Endothelial cell of hepatic sinusoid (primary cell): ENCODE measurements around the gene PPTC7.

ENCODE experiments used
- in situ Hi-C: cut with HindIII; loops from 2 replicates; pipeline ENCODE4 v1.10.0; 2017; ENCODE audit warnings: low sequenced_read_pairs

Gene PPTC7

DNA sequence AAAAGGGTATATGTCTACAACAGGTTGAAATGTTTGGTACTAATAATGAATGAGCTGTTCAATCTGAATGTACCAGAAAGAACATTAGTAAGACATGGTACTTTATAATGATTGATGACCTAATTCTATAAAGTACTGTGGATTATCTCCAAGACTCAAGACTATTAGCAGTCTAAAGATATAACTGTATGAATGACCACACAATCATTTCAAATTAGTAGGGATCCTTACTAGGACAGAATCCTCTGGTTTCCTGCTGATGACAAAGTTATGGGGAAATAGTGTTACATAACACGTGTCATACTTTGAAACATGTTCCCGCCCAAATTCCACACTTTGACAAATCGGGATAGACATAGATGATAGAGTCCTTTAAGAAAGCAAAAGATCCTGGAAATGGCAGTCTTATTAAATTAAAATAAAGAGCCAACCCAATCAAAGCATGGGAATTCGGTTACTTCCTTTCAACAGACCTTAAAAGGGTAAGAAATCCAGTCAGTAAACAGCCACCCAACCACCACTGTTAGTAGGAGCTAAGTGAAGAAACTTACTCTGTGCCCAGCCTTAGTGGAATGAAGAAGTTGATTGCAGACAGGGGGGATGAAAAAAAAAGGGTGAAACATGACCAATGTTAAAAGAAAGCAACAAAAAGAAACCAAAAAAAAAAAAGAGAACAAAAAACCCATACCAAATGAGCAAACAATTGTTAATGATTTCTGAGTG is 84.0 kb downstream of the PPTC7 start:
- in situ Hi-C loops: no loop called here
